ENCODE measurements around the gene PCDHA4.

PCDHA4 gene

DNA sequence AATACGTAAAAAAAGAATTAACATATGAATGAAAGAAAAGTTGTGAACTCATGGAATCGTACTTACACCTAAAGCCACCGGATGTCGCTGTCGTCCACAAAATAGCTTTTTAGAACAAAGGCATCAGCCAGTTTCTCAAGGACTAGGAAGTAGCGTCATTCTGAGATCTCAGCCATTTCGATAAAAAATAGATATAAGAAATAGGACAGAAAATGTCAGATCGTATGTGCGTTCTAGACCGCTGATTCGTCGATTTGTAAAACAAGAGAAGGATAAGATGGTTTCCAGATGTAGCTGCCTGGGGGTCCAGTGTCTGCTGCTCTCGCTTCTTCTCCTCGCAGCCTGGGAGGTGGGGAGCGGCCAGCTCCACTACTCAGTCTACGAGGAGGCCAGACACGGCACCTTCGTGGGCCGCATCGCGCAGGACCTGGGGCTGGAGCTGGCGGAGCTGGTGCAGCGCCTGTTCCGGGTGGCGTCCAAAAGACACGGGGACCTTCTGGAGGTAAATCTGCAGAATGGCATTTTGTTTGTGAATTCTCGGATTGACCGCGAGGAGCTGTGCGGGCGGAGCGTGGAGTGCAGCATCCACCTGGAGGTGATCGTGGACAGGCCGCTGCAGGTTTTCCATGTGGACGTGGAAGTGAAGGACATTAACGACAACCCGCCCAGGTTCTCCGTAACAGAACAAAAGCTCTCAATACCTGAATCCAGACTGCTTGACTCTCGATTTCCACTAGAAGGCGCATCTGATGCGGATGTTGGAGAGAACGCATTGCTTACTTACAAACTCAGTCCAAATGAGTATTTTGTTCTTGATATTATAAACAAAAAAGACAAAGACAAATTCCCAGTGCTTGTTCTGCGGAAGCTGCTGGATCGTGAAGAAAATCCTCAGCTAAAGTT, 49.2 kb downstream of the PCDHA4 start, which contains the start of gene PCDHA10:
Gene PCDHA10 (plus strand): TSS at position 126 of the 903 bp plus-strand sequence. CDS start 152 bp downstream, at position 278.
- in situ Hi-C loops (cut with HindIII; ENCODE audit: low sequenced_read_pairs): no loop called here

DNA sequence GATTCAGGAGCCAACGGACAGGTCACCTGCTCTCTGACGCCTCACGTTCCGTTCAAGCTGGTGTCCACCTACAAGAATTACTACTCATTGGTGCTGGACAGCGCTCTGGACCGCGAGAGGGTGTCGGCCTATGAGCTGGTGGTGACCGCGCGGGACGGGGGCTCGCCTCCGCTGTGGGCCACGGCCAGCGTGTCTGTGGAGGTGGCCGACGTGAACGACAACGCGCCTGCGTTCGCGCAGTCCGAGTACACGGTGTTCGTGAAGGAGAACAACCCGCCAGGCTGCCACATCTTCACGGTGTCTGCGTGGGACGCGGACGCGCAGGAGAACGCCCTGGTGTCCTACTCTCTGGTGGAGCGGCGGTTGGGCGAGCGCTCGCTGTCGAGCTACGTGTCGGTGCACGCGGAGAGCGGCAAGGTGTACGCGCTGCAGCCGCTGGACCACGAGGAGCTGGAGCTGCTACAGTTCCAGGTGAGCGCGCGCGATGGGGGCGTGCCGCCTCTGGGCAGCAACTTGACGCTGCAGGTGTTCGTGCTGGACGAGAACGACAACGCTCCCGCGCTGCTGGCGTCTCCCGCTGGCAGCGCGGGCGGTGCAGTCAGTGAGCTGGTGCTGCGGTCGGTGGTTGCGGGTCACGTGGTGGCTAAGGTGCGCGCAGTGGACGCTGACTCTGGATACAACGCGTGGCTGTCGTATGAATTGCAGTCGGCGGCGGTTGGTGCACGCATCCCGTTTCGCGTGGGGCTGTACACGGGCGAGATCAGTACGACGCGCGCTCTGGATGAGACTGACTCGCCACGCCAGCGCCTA, 50.5 kb downstream of the PCDHA4 start:
- in situ Hi-C loops (cut with HindIII; ENCODE audit: low sequenced_read_pairs): no loop called here

DNA sequence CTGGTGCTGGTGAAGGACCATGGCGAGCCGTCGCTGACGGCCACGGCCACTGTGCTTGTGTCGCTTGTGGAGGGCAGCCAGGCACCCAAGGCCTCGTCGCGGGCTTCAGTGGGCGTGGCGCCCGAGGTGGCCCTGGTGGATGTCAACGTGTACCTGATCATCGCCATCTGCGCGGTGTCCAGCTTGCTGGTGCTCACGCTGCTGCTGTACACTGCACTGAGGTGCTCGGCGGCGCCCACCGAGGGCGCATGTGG, 51.0 kb downstream of the PCDHA4 start:
- in situ Hi-C loops (cut with HindIII; ENCODE audit: low sequenced_read_pairs): no loop called here

DNA sequence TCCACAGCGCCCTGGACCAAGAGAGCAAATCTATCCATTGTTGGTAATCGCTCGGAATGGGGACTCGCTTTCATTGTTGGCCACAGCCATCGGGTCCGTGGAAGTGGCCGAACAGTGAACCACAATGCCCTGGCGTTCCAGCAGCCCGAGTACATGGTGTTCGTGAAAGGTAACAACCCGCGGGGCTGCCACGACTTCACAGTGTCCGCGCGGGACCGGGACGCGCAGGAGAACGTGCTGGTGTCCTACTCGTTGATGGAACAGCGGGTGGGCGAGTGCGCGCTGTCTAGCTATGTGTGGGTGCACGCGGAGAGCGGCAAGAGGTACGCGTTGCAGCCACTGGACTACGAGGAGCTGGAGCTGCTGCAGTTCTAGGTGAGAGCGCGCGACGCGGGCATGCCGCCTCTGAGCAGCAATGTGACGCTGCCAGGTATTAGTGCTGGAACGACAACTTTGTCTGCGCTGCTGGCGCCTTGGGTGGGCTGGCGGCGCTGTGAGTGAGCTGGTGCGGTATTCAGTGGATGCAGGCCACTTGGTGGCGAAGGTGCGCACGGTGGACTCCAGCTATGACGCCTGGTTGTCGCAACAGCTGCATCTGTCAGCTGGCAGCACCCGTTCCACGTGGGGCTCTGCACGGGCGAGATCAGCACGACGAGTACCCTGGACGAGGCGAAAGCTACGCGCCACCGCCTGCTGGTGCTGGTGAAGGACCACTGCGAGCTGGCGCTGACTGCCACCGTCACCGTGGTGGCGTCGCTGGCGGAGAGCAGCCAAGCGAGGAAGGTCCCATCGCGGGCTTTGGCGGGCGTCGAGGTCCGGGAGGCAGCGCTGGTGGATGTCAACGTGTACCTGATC, 55.8 kb downstream of the PCDHA4 start:
- in situ Hi-C loops (cut with HindIII; ENCODE audit: low sequenced_read_pairs): no loop called here

All from DLD1 (cell line).